NCI-H146 (cell line): ENCODE measurements around the gene TCF7L2.
"Not testable (repeated sequence)": the region's sequence is repeated elsewhere in the genome, so short reads cannot be mapped to it uniquely, and the experiment has no call there.

Experiments used
- DNase-seq: peaks from one replicate; lab custom pipeline; 2025; lab: John Stamatoyannopoulos, UW

Gene TCF7L2

DNA sequence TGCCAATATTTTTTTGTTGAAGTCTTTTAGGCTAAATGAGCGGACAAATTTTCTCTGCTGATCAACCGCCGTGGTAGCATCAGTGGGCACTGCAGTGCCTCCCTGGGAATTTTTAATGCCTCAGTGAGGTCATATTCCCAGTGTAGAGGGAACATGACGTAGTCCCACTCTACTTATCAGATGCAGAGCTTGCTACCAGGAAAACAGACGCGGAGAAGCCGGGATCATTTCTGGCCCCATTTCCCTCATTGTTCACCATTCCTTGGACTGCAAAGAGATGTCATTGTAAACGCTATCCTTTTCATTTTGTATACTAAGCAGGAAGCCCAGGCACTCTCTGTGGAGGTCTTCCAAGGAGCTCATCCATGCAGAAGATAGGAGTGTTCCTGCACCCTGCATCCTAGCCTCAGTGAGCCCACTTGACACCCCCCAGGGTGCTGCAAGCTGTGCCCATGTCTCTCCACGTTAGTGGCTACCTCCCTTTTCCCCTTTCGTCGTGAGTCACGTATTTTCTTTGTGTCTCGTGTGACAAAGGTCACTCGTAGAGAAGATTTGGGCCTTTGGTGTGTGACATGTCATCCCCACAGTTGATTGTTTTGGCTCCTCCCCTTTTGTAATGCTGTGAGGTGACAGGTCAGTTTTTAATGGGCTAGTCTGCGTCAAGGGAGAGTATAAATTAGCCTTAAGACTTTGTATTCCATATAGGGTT lies 145.5 kb downstream of the TCF7L2 start:
- no peak for DNase-seq

DNA sequence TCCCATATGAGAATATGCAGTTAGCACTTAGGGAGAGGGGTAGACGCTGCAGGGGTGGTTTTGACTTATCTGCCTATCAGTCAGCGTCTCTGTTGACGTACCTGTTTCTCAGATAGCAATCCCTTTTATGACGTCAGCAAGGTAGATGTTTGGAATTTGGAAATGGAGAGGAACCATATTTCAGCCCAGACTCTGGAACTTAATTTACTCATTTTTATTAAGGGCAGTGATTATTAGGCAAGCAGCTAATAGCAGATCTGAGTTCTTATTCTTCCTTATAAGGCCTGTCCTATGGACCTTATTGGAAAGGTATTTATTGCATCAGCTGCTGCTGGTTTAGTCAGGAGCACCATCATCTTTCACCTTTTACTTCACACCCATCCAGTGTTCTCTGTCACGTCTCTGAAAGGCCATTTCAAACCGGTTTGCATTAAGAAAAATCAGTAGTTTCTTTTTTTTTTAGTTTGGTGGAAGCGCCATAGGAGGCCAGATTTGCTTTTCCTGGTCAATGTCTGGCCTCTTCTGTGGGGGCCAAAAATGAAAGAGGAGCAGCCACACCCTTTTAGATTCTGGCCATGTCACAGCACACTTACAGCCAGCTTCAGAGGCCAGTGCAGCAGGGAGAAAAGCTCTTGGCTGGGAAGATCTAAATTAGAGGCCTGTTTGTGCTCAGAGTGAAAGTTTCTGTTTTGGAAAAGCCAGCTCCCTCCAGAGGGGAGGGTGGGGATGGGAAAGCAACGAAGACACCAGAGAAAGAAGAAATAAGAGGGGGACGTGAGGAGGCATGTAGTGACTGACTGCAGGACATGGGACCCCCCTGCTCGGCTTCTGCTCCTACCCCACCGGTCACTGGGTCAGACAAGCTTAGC lies 146.3 kb downstream of the TCF7L2 start:
- DNase-seq, result no peak

DNA sequence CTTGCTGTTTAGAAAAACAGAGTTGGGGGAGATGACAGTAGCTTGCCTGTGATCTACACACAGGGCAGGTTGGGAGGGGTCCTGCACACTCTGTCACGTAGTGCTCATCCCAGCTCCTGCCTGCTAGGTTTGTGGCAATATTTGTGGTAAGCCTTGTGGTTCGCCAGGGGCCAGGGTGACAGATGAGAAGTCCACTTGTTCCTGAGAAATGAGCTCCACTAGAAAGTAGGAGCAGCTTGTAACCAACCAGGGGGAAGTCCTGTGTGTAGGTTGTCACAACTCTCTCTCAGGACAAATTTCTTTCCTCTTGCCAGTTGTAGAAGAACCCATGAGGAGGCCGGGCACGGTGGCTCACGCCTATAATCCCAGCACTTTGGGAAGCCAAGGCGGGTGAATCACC lies 147.0 kb downstream of the TCF7L2 start:
- no peak for DNase-seq

DNA sequence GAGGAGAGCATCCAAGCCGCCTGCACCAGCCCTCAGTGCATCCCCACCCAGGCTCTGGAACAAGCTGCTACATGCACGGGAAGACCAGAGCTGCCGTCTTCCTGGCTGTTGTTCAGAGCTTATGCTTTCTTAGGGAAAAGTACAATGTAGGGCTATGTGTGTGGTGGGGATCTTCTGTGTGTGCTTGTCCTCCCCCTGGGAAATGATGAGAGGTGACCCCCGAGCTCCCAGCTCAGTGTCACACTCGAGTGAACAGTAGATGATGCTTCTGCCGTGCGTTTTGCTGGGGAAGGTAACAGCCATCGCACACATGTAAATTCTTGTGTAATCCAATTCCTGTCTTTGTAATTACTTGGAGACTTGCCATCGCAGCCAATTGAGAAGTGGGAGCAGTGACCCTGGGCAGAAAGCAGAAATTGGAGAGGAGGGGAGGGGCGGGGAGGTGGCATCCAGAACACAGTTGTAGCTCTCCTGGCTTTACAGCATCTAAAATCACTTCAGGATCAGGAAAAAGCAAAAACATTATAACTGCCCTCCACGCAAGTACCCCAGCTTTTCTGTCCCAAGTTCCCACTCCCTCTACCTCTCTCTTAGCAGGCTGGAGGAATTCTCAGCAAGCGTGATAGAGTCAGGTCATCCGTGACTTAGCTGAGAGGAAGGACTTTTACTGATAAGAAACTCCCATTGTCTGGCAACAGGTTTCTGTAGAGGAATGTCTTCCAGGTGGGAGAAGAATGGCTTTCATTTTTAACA lies 149.6 kb downstream of the TCF7L2 start:
- DNase-seq, result no peak

DNA sequence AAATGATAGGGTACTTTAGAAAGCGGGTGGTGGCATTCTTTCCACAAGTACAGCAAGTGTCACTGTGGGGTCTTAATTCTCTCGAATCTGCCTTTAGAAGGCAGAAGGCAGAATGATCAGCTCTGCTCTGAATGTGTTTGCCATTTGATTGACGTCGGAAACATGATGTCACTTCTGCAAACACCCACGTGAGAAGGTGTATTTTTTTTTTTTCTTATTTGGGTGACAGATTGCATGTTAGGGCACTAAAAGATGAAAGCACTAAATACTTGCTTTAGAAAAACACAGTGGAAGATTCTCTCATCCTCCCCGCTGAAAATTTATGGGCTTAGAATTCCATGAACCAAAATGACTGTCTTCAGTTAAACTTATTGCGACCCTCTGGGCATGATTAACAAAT lies 150.2 kb downstream of the TCF7L2 start:
- no peak for DNase-seq

DNA sequence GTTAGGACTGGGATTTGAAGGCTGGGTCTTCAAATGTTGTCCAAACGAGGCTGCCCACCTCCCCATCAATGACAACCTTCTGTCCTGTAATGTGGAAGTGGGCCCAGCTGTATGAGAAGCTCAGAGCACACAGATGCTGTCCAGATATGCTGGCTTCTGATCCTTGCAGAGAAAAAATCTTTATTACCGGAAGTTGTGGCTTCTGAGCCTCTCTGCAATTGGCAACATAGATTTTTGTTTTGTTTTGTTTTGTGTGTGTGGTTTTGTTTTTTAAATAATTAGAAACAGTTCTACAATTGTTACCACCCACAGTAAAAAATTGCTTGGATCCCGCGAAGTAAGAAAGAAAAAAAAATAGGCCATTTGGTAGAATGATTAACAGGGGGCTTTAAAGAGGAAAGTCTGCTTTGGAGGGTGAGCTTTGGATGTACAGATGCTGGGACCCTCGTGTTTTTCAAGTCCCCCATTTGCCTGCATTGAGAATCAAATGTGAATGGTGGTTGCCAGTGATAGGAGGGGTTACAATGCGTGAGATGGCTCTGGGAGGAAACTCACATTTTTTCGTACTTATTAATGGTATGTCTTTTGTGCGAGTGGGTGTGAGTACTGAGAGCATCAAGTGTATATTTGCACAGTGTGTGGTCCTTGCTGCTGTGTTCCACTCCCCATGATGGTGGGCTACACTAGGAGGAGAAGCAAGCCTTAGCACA lies 153.2 kb downstream of the TCF7L2 start:
- no peak for DNase-seq

DNA sequence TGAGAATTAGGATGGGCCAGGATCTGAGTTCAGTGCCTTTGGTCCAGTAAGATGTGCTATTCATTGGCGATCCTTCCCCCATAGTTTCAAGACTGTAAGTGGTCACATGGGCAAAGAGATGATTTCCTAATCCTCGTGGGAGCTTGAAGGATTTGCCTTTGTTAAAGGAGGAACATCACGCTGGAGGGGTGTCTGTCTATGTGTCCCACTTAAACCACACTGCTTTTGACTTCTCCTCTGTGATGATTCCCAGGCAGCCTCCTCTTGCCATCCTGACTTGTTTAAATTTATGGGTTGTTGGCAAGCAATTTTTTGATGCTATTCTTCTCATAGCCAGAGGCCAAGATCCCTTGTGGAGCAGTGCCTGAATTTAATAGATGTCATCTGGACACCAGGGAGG lies 154.0 kb downstream of the TCF7L2 start:
- DNase-seq, result no peak

DNA sequence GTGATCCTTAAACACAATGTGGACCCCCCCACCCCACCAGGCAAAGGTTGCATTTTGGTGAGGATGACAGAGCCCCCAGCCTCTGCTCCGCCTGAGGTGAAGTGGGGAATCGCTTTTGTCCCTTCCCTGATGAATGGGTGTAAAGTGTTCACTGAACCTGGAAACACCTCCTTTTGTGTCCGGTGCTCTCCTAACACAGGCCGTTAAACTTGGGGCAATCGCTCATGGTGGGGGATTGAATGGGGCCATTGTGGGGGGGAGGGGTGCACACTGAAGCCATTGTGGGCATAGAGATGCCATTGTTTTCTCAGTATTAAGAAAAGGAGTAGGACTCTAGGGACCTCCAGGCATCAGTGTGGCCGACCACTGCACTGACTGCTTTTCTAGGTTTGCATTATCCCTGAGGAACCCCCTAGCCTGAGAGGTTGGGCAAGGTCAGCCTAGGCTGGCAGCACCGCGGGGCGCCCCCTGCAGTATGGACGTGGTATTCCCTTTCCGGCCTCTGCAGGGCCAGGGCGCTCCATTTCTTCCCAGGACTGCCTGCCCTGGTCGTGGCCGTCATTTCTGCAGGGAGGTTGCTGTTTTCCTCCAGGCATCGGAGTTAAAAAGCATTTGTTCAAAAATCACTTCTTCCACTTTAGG lies 158.3 kb downstream of the TCF7L2 start:
- peak; percentile 74 for DNase-seq

GRCh38 chr10:113108948-113109347 lies 158.9 kb downstream of the TCF7L2 start:
- DNase-seq, result peak; percentile 25

- DNase-seq, result not testable (repeated sequence)
These were observed 159.4 kb downstream of the TCF7L2 start for GRCh38 chr10:113109482-113109881.

DNA sequence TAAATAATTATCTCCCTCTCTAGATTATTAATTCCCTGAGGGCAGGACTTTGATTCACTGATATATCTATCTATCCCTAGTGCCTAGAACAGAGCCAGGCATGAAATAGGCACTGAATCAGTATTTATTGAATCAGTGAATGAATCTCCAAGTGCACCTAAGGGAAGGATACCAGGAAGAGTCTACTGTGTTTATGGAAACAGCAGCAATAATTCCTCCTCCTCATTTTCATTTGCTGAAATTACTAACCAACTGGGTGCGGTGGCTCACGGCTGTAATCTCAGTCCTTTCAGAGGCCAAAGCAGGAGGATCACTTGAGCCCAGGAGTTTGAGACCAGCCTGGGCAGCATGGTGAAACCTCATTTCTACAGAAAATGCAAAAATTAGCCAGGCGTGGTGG lies 161.2 kb downstream of the TCF7L2 start:
- DNase-seq, result no peak

GRCh38 chr10:113111900-113112853 lies 162.1 kb downstream of the TCF7L2 start:
- DNase-seq, result no peak

DNA sequence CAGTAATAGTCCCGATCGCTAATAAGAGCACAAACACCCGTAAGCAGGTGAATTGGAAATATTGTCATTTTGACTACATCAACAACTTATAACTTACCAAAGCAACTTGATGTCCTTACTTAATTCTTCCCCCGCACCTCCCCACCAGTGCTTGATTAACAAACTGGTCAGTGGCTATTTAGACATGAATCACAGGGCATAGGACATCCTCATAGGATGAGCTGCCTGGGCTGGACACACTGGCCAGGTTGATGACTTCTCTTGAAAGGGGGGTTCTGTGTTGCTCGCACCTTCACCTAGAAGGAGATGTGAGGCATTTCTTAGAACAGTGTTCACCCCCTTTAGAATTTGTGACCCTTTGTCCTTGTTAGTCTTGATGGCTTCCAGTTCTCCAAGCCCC lies 163.2 kb downstream of the TCF7L2 start:
- no peak for DNase-seq

GRCh38 chr10:113113918-113114317 lies 163.9 kb downstream of the TCF7L2 start:
- DNase-seq, result no peak

GRCh38 chr10:113115556-113115955 lies 165.5 kb downstream of the TCF7L2 start:
- no peak for DNase-seq

- DNase-seq, result no peak
These were observed 168.8 kb downstream of the TCF7L2 start for GRCh38 chr10:113118882-113119281.

- no peak for DNase-seq
These were observed 169.8 kb downstream of the TCF7L2 start for GRCh38 chr10:113119801-113120200.

GRCh38 chr10:113121153-113121552 lies 171.1 kb downstream of the TCF7L2 start:
- DNase-seq, result no peak

DNA sequence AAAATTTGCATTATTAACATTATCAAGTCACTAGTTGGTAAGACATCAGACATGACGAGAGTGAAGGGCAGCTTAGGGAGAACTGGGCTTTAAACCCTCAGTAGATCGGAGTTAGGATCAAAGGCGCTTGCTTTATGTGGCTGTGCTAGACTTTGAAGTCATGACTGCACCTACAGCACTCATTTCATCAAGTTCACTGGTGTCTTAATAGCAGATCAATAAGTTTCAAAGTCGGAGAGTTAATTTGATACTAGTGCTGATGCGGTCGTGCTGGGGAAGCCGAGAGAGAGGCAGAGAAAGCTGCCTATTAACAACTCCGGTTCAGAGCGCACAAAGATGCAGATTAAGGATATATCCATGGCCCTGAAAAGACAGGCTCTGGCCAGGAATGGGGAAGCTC lies 172.9 kb downstream of the TCF7L2 start:
- no peak for DNase-seq

GRCh38 chr10:113124724-113125123 lies 174.7 kb downstream of the TCF7L2 start:
- no peak for DNase-seq
